Suprapubic skin (tissue), 3 donors: ENCODE measurements around the gene CSPG4.

Experiments used
- POLR2A ChIP-seq, 2 donors: fragments of 450-650 bp; IDR thresholded peaks; one replicate each; pipeline ENCODE4 v1.6.1; 2017; ENCODE audit warnings: antibody characterized with exemption in 2 of 2, mild to moderate bottlenecking in 2 of 2, moderate library complexity in 2 of 2
- TF ChIP-seq, protein P1 (sequence below), 2 donors: fragments of 200-600 bp in 1 of 2; fragments of 450-650 bp in 1 of 2; sonication (generic) in 1 of 2; IDR thresholded peaks; one replicate each; pipeline ENCODE4 v1.5.1; 2016 to 2019; ENCODE audit warnings: antibody characterized with exemption in 2 of 2, mild to moderate bottlenecking in 1 of 2, moderate library complexity in 1 of 2

DNA sequence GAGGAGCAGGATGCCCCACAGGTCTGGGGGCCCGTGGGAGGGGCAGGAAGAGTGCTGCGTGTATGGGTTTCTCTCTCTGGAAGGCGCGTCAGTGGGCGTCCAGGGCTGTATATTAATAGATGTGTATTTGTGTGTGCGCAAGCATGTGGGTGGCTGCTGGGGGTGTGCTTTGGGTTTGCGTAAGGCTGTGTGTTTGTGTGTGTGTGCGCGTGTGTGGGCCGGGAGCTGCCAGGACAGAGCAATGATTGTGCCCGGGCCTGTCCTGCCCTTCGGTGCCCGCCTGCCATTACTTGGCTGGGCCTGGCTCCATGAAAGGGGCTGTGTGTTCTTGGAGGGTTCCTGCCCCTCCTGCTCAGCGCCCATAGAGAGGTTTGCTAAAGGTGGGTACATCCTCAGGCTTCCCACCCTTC lies 16.3 kb downstream of the CSPG4 start:
- TF ChIP-seq, protein P1, sequence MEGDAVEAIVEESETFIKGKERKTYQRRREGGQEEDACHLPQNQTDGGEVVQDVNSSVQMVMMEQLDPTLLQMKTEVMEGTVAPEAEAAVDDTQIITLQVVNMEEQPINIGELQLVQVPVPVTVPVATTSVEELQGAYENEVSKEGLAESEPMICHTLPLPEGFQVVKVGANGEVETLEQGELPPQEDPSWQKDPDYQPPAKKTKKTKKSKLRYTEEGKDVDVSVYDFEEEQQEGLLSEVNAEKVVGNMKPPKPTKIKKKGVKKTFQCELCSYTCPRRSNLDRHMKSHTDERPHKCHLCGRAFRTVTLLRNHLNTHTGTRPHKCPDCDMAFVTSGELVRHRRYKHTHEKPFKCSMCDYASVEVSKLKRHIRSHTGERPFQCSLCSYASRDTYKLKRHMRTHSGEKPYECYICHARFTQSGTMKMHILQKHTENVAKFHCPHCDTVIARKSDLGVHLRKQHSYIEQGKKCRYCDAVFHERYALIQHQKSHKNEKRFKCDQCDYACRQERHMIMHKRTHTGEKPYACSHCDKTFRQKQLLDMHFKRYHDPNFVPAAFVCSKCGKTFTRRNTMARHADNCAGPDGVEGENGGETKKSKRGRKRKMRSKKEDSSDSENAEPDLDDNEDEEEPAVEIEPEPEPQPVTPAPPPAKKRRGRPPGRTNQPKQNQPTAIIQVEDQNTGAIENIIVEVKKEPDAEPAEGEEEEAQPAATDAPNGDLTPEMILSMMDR (IDR thresholded peaks at IDR 0.05) = no peak
- no peak for TF ChIP-seq POLR2A (IDR thresholded peaks at IDR 0.05)
